HEK293 (cell line): ENCODE data around the gene DCAKD.
A peak's percentile ranks its signal among the peaks of the same experiment; 100 is the strongest.

ENCODE experiments used
- SP2 ChIP-seq: fragments of 450-650 bp; formaldehyde crosslinking; IDR thresholded peaks from 2 replicates; pipeline ENCODE4 v1.5.1; 2016; ENCODE audit warnings: missing biosample characterization, missing genetic modification characterization
- YY1 ChIP-seq: fragments of 450-650 bp; formaldehyde crosslinking; IDR thresholded peaks from 2 replicates; pipeline ENCODE4 v1.5.1; 2018; ENCODE audit warnings: missing biosample characterization, missing genetic modification characterization
- ZBTB10 ChIP-seq: fragments of 450-650 bp; formaldehyde crosslinking; IDR thresholded peaks from 2 replicates; pipeline ENCODE4 v1.5.1; 2016; ENCODE audit warnings: missing biosample characterization, missing genetic modification characterization
- ZBTB11 ChIP-seq: fragments of 450-650 bp; formaldehyde crosslinking; conservative IDR thresholded peaks from 2 replicates; pipeline ENCODE4 v1.5.1; 2016; ENCODE audit warnings: low read depth, missing biosample characterization, missing genetic modification characterization
- ZFP69B ChIP-seq: fragments of 450-650 bp; formaldehyde crosslinking; IDR thresholded peaks from 2 replicates; pipeline ENCODE4 v1.5.1; 2016; ENCODE audit warnings: missing biosample characterization, missing genetic modification characterization
- ZNF114 ChIP-seq: fragments of 450-650 bp; formaldehyde crosslinking; IDR thresholded peaks from 2 replicates; pipeline ENCODE4 v1.5.0; 2017; ENCODE audit warnings: missing biosample characterization, missing genetic modification characterization
- ZNF138 ChIP-seq: fragments of 450-650 bp; formaldehyde crosslinking; IDR thresholded peaks from 2 replicates; pipeline ENCODE4 v1.5.1; 2016; ENCODE audit warnings: missing biosample characterization, missing genetic modification characterization, borderline replicate concordance
- ZNF146 ChIP-seq: fragments of 450-650 bp; formaldehyde crosslinking; IDR thresholded peaks from 2 replicates; pipeline ENCODE4 v1.5.1; 2016; ENCODE audit warnings: missing biosample characterization, missing genetic modification characterization
- ZNF2 ChIP-seq: fragments of 450-650 bp; formaldehyde crosslinking; IDR thresholded peaks from 2 replicates; pipeline ENCODE4 v1.5.1; 2016; ENCODE audit warnings: missing biosample characterization, missing genetic modification characterization
- ZNF398 ChIP-seq: fragments of 450-650 bp; formaldehyde crosslinking; IDR thresholded peaks from 2 replicates; pipeline ENCODE4 v1.5.1; 2017; ENCODE audit warnings: missing biosample characterization, missing genetic modification characterization
- ZNF501 ChIP-seq: fragments of 450-650 bp; formaldehyde crosslinking; IDR thresholded peaks from 2 replicates; pipeline ENCODE4 v1.5.1; 2016; ENCODE audit warnings: missing biosample characterization, missing genetic modification characterization
- ZNF561 ChIP-seq: fragments of 450-650 bp; IDR thresholded peaks from 2 replicates; pipeline ENCODE4 v1.5.1; 2018; ENCODE audit warnings: missing biosample characterization, missing genetic modification characterization, borderline replicate concordance
- ZNF610 ChIP-seq: fragments of 450-650 bp; formaldehyde crosslinking; IDR thresholded peaks from 2 replicates; pipeline ENCODE4 v1.5.1; 2016; ENCODE audit warnings: missing biosample characterization, missing genetic modification characterization, borderline replicate concordance
- ZNF621 ChIP-seq: fragments of 450-650 bp; formaldehyde crosslinking; IDR thresholded peaks from 2 replicates; pipeline ENCODE4 v1.5.1; 2017; ENCODE audit warnings: missing biosample characterization, missing genetic modification characterization
- ZNF639 ChIP-seq: fragments of 450-650 bp; formaldehyde crosslinking; IDR thresholded peaks from 2 replicates; pipeline ENCODE4 v1.5.1; 2016; ENCODE audit warnings: missing biosample characterization, missing genetic modification characterization
- ZNF660 ChIP-seq: fragments of 450-650 bp; IDR thresholded peaks from 2 replicates; pipeline ENCODE4 v1.5.1; 2018; ENCODE audit warnings: missing biosample characterization, mild to moderate bottlenecking, missing genetic modification characterization
- ZNF843 ChIP-seq: fragments of 450-650 bp; formaldehyde crosslinking; IDR thresholded peaks from 2 replicates; pipeline ENCODE4 v1.5.1; 2016; ENCODE audit warnings: missing biosample characterization, missing genetic modification characterization
- TF ChIP-seq, protein P1 (sequence below): fragments of 450-650 bp; formaldehyde crosslinking; IDR thresholded peaks from 2 replicates; pipeline ENCODE4 v1.5.1; 2016; ENCODE audit warnings: missing biosample characterization, missing genetic modification characterization, borderline replicate concordance
- TF ChIP-seq, protein P2 (sequence below): fragments of 450-650 bp; formaldehyde crosslinking; IDR thresholded peaks from 2 replicates; pipeline ENCODE4 v1.5.1; 2016; ENCODE audit warnings: missing biosample characterization, missing genetic modification characterization

Gene DCAKD

GRCh38 chr17:45060797-45061605 lies 9.6 kb upstream of the DCAKD start, which contains the start of gene NMT1 (continued):
- peak; percentile 99 for TF ChIP-seq ZBTB10 (tag by site-specific recombination)
- TF ChIP-seq, protein P1, sequence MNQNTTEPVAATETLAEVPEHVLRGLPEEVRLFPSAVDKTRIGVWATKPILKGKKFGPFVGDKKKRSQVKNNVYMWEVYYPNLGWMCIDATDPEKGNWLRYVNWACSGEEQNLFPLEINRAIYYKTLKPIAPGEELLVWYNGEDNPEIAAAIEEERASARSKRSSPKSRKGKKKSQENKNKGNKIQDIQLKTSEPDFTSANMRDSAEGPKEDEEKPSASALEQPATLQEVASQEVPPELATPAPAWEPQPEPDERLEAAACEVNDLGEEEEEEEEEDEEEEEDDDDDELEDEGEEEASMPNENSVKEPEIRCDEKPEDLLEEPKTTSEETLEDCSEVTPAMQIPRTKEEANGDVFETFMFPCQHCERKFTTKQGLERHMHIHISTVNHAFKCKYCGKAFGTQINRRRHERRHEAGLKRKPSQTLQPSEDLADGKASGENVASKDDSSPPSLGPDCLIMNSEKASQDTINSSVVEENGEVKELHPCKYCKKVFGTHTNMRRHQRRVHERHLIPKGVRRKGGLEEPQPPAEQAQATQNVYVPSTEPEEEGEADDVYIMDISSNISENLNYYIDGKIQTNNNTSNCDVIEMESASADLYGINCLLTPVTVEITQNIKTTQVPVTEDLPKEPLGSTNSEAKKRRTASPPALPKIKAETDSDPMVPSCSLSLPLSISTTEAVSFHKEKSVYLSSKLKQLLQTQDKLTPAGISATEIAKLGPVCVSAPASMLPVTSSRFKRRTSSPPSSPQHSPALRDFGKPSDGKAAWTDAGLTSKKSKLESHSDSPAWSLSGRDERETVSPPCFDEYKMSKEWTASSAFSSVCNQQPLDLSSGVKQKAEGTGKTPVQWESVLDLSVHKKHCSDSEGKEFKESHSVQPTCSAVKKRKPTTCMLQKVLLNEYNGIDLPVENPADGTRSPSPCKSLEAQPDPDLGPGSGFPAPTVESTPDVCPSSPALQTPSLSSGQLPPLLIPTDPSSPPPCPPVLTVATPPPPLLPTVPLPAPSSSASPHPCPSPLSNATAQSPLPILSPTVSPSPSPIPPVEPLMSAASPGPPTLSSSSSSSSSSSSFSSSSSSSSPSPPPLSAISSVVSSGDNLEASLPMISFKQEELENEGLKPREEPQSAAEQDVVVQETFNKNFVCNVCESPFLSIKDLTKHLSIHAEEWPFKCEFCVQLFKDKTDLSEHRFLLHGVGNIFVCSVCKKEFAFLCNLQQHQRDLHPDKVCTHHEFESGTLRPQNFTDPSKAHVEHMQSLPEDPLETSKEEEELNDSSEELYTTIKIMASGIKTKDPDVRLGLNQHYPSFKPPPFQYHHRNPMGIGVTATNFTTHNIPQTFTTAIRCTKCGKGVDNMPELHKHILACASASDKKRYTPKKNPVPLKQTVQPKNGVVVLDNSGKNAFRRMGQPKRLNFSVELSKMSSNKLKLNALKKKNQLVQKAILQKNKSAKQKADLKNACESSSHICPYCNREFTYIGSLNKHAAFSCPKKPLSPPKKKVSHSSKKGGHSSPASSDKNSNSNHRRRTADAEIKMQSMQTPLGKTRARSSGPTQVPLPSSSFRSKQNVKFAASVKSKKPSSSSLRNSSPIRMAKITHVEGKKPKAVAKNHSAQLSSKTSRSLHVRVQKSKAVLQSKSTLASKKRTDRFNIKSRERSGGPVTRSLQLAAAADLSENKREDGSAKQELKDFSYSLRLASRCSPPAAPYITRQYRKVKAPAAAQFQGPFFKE (tag by site-specific recombination): no peak
- TF ChIP-seq ZNF610: 0 out of 2 replicates have a peak, but pooled peaks have one; percentile 32
- no peak for TF ChIP-seq ZNF138 (tag by site-specific recombination)
- TF ChIP-seq YY1: peak; percentile 97
- peak; percentile 96 for TF ChIP-seq ZBTB11 (tag by site-specific recombination)
- TF ChIP-seq ZNF621 (tag by site-specific recombination): no peak
- TF ChIP-seq ZNF146 (tag by site-specific recombination): no peak
- TF ChIP-seq ZNF114 (tag by site-specific recombination): no peak
- peak; percentile 94 for TF ChIP-seq ZFP69B (tag by site-specific recombination)
- peak; percentile 45; the same call in 1 of the 2 replicates for TF ChIP-seq ZNF561
- TF ChIP-seq ZNF398 (tag by site-specific recombination): no peak
- TF ChIP-seq ZNF639 (tag by site-specific recombination): peak; percentile 56
- TF ChIP-seq SP2 (tag by site-specific recombination): peak; percentile 91
- TF ChIP-seq ZNF2 (tag by site-specific recombination): peak; percentile 84; the same call in 1 of the 2 replicates
- TF ChIP-seq ZNF501 (tag by site-specific recombination): peak; percentile 20; the same call in 1 of the 2 replicates
- 0 out of 2 replicates have a peak, but pooled peaks have one; percentile 4 for TF ChIP-seq ZNF843
- TF ChIP-seq, protein P2, sequence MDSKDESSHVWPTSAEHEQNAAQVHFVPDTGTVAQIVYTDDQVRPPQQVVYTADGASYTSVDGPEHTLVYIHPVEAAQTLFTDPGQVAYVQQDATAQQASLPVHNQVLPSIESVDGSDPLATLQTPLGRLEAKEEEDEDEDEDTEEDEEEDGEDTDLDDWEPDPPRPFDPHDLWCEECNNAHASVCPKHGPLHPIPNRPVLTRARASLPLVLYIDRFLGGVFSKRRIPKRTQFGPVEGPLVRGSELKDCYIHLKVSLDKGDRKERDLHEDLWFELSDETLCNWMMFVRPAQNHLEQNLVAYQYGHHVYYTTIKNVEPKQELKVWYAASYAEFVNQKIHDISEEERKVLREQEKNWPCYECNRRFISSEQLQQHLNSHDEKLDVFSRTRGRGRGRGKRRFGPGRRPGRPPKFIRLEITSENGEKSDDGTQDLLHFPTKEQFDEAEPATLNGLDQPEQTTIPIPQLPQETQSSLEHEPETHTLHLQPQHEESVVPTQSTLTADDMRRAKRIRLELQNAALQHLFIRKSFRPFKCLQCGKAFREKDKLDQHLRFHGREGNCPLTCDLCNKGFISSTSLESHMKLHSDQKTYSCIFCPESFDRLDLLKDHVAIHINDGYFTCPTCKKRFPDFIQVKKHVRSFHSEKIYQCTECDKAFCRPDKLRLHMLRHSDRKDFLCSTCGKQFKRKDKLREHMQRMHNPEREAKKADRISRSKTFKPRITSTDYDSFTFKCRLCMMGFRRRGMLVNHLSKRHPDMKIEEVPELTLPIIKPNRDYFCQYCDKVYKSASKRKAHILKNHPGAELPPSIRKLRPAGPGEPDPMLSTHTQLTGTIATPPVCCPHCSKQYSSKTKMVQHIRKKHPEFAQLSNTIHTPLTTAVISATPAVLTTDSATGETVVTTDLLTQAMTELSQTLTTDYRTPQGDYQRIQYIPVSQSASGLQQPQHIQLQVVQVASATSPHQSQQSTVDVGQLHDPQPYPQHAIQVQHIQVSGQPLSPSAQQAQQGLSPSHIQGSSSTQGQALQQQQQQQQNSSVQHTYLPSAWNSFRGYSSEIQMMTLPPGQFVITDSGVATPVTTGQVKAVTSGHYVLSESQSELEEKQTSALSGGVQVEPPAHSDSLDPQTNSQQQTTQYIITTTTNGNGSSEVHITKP (tag by site-specific recombination): peak; percentile 96
- TF ChIP-seq ZNF660: peak; percentile 74
